K562 (cell line): ENCODE data around the gene DYNLT2B. TPM values are rescaled to one million over a fixed set of nuclear protein-coding genes. Genes with fewer than 3 reads are reported as not detected.
A peak's percentile ranks its signal among the peaks of the same experiment; 100 is the strongest.

Experiments
- DDX20 ChIP-seq: fragments of 450-650 bp; IDR thresholded peaks from 2 replicates; pipeline ENCODE4 v1.6.1; 2016; ENCODE audit warnings: missing genetic modification characterization, low read depth, mild to moderate bottlenecking, missing compliant biosample characterization, moderate library complexity
- GTF2E2 ChIP-seq: fragments of 200-800 bp; sonication (Bioruptor generic); IDR thresholded peaks from 2 replicates; pipeline ENCODE4 v1.6.1; 2016; ENCODE audit warnings: missing genetic modification characterization, missing compliant biosample characterization
- JUN ChIP-seq, 2 experiments: sonication (generic) in 1 of 2; formaldehyde crosslinking in 1 of 2; IDR thresholded peaks; 2 replicates each; pipeline versions ENCODE4 v1.6.1 to v1.8.0; 2012 to 2022; ENCODE audit warnings: borderline replicate concordance in 2 of 2, mild to moderate bottlenecking in 2 of 2, improper control_type of control experiment in 1 of 2, low read depth in 1 of 2, low read length in 1 of 2, missing genetic modification reagents in 1 of 2
- NR3C1 ChIP-seq: sonication (generic); formaldehyde crosslinking; IDR thresholded peaks from 2 replicates; pipeline ENCODE4 v1.8.1; 2022; ENCODE audit warnings: missing genetic modification reagents
- SMARCC2 ChIP-seq: fragments of 450-650 bp; IDR thresholded peaks from 2 replicates; pipeline ENCODE4 v1.6.1; 2017; ENCODE audit warnings: antibody characterized with exemption, moderate library complexity, mild to moderate bottlenecking, low read depth
- SPI1 ChIP-seq: IDR thresholded peaks from 2 replicates; pipeline ENCODE4 v1.6.1; 2011; ENCODE audit warnings: low read depth, low read length, control low read depth, borderline replicate concordance
- TAF7 ChIP-seq: fragments of 450-650 bp; IDR thresholded peaks from 2 replicates; pipeline ENCODE4 v1.6.1; 2016; ENCODE audit warnings: missing genetic modification characterization, missing compliant biosample characterization
- TCF3 ChIP-seq: sonication (generic); formaldehyde crosslinking; IDR thresholded peaks from 2 replicates; pipeline ENCODE4 v1.4.0; 2020; ENCODE audit warnings: mild to moderate bottlenecking, missing genetic modification reagents
- ZNF146 ChIP-seq: IDR thresholded peaks from one replicate; pipeline ENCODE4 v1.6.1; 2018; ENCODE audit warnings: missing compliant biosample characterization; ENCODE audit not compliant: unreplicated experiment
- ZNF695 ChIP-seq: fragments of 450-650 bp; formaldehyde crosslinking; IDR thresholded peaks from 2 replicates; pipeline ENCODE4 v1.4.0; 2020; ENCODE audit warnings: mild to moderate bottlenecking, moderate library complexity
- ZNF766 ChIP-seq: fragments of 200-800 bp; sonication (Bioruptor generic); conservative IDR thresholded peaks from 2 replicates; pipeline ENCODE4 v1.6.1; 2016; ENCODE audit warnings: missing genetic modification characterization, missing compliant biosample characterization
- polyA plus RNA-seq, 8 experiments: library from polyadenylated mRNA; depleted of rRNA in 4 of 8; stranded (reverse) in 5 of 8; unstranded in 3 of 8; fragments of >200 nt; fragmentation: Nextera tagmentation in 2 of 8; fragmentation: Illumina TruSeq in 1 of 8; extraction: Ambion mirVana in 2 of 8; extraction: Trizol in 1 of 8; gene quantifications; 2 replicates each; pipeline versions ENCODE4 v1.2.1 to v1.2.3, GENCODE V29; 2011 to 2014; ENCODE audit warnings: inconsistent platforms in 1 of 8, missing spikeins in 1 of 8
- total RNA-seq, 7 experiments: library from RNA; depleted of rRNA in 6 of 7; stranded (reverse); fragments of >200 nt in 6 of 7; fragmentation: Illumina TruSeq in 2 of 7; extraction: Trizol in 2 of 7; gene quantifications; 2 replicates each; pipeline versions ENCODE4 v1.2.1 to v1.2.3, GENCODE V29; 2011 to 2021; ENCODE audit warnings: low replicate concordance in 1 of 7
- TF ChIP-seq, protein P1 (sequence below): fragments of 450-650 bp; IDR thresholded peaks from 2 replicates; pipeline ENCODE4 v1.6.1; 2016; ENCODE audit warnings: mild to moderate bottlenecking, moderate library complexity
- TF ChIP-seq, protein P2 (sequence below): sonication (generic); formaldehyde crosslinking; IDR thresholded peaks from 2 replicates; pipeline ENCODE4 v1.8.1; 2023; ENCODE audit warnings: mild to moderate bottlenecking, missing genetic modification reagents

DYNLT2B gene
- total and polyA plus RNA-seq, 9 of the 15 experiments (the other 6 are each of a cell fraction or from before 2014, with no cell fraction given), result 6.5 to 19.9 (median 8.7) TPM

DNA sequence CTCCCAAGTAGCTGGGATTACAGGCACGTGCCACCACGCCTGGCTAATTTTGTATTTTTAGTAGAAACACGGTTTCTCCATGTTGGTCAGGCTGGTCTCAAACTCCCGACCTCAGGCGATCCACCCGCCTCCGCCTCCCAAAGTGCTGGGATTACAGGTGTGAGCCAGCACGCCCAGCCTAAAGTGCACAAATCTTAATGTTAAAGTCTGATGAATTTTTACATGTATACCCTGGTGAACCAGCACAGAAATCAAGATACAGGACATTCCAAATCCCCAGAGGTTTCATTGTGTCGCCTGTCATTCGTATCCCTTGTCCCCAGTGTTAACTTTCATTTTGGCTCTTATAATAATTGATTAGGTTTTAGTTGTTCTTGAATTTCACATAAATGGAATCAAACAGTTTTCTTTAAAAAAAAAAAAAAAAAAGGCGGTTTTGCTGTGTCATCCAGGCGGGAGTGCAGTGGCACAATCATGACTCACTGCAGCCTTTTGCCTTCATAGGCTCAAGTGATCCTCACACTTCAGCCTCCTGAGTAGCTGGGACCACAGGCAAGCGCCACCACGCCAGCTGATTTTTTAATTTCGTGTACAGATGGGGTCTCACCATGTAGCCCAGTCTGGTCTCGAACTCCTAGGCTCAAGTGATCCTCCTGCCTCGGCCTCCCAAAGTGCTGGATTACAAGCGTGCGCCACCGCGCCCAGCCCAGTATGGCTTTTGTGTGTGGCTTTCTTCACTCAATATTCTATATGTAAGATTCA is 21.6 kb upstream of the DYNLT2B start (continued):
- TF ChIP-seq JUN (IDR thresholded peaks at IDR 0.05; ENCODE audit: borderline replicate concordance, low read depth, low read length) (peak; percentile 86), JUN (CRISPR knock-in tag; IDR thresholded peaks at IDR 0.05; ENCODE audit: borderline replicate concordance) (no peak), GTF2E2 (tag) (peak; percentile 87), SMARCC2 (peak; percentile 74; the same call in 1 of the 2 replicates), ZNF766 (CRISPR knock-in tag) (peak; percentile 50; the same call in 1 of the 2 replicates), TAF7 (tag) (no peak), SPI1 (no peak), ZNF146 (CRISPR knock-in tag) (no peak), DDX20 (tag) (no peak), NR3C1 (CRISPR knock-in tag) (no peak), ZNF695 (CRISPR knock-in tag) (0 out of 2 replicates have a peak, but pooled peaks have one; percentile 44), TCF3 (CRISPR knock-in tag) (no peak)
- TF ChIP-seq, protein P1, sequence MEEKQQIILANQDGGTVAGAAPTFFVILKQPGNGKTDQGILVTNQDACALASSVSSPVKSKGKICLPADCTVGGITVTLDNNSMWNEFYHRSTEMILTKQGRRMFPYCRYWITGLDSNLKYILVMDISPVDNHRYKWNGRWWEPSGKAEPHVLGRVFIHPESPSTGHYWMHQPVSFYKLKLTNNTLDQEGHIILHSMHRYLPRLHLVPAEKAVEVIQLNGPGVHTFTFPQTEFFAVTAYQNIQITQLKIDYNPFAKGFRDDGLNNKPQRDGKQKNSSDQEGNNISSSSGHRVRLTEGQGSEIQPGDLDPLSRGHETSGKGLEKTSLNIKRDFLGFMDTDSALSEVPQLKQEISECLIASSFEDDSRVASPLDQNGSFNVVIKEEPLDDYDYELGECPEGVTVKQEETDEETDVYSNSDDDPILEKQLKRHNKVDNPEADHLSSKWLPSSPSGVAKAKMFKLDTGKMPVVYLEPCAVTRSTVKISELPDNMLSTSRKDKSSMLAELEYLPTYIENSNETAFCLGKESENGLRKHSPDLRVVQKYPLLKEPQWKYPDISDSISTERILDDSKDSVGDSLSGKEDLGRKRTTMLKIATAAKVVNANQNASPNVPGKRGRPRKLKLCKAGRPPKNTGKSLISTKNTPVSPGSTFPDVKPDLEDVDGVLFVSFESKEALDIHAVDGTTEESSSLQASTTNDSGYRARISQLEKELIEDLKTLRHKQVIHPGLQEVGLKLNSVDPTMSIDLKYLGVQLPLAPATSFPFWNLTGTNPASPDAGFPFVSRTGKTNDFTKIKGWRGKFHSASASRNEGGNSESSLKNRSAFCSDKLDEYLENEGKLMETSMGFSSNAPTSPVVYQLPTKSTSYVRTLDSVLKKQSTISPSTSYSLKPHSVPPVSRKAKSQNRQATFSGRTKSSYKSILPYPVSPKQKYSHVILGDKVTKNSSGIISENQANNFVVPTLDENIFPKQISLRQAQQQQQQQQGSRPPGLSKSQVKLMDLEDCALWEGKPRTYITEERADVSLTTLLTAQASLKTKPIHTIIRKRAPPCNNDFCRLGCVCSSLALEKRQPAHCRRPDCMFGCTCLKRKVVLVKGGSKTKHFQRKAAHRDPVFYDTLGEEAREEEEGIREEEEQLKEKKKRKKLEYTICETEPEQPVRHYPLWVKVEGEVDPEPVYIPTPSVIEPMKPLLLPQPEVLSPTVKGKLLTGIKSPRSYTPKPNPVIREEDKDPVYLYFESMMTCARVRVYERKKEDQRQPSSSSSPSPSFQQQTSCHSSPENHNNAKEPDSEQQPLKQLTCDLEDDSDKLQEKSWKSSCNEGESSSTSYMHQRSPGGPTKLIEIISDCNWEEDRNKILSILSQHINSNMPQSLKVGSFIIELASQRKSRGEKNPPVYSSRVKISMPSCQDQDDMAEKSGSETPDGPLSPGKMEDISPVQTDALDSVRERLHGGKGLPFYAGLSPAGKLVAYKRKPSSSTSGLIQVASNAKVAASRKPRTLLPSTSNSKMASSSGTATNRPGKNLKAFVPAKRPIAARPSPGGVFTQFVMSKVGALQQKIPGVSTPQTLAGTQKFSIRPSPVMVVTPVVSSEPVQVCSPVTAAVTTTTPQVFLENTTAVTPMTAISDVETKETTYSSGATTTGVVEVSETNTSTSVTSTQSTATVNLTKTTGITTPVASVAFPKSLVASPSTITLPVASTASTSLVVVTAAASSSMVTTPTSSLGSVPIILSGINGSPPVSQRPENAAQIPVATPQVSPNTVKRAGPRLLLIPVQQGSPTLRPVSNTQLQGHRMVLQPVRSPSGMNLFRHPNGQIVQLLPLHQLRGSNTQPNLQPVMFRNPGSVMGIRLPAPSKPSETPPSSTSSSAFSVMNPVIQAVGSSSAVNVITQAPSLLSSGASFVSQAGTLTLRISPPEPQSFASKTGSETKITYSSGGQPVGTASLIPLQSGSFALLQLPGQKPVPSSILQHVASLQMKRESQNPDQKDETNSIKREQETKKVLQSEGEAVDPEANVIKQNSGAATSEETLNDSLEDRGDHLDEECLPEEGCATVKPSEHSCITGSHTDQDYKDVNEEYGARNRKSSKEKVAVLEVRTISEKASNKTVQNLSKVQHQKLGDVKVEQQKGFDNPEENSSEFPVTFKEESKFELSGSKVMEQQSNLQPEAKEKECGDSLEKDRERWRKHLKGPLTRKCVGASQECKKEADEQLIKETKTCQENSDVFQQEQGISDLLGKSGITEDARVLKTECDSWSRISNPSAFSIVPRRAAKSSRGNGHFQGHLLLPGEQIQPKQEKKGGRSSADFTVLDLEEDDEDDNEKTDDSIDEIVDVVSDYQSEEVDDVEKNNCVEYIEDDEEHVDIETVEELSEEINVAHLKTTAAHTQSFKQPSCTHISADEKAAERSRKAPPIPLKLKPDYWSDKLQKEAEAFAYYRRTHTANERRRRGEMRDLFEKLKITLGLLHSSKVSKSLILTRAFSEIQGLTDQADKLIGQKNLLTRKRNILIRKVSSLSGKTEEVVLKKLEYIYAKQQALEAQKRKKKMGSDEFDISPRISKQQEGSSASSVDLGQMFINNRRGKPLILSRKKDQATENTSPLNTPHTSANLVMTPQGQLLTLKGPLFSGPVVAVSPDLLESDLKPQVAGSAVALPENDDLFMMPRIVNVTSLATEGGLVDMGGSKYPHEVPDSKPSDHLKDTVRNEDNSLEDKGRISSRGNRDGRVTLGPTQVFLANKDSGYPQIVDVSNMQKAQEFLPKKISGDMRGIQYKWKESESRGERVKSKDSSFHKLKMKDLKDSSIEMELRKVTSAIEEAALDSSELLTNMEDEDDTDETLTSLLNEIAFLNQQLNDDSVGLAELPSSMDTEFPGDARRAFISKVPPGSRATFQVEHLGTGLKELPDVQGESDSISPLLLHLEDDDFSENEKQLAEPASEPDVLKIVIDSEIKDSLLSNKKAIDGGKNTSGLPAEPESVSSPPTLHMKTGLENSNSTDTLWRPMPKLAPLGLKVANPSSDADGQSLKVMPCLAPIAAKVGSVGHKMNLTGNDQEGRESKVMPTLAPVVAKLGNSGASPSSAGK, result peak; percentile 61
- TF ChIP-seq, protein P2, sequence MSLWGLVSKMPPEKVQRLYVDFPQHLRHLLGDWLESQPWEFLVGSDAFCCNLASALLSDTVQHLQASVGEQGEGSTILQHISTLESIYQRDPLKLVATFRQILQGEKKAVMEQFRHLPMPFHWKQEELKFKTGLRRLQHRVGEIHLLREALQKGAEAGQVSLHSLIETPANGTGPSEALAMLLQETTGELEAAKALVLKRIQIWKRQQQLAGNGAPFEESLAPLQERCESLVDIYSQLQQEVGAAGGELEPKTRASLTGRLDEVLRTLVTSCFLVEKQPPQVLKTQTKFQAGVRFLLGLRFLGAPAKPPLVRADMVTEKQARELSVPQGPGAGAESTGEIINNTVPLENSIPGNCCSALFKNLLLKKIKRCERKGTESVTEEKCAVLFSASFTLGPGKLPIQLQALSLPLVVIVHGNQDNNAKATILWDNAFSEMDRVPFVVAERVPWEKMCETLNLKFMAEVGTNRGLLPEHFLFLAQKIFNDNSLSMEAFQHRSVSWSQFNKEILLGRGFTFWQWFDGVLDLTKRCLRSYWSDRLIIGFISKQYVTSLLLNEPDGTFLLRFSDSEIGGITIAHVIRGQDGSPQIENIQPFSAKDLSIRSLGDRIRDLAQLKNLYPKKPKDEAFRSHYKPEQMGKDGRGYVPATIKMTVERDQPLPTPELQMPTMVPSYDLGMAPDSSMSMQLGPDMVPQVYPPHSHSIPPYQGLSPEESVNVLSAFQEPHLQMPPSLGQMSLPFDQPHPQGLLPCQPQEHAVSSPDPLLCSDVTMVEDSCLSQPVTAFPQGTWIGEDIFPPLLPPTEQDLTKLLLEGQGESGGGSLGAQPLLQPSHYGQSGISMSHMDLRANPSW (CRISPR knock-in tag), result no peak
